ENCODE results near the gene PSME2.
A peak's percentile ranks its signal among the peaks of the same experiment; 100 is the strongest.

The PSME2 gene

GRCh38 chr14:24181371-24182077 is 35.1 kb upstream of the PSME2 start:
- intact Hi-C loops (cut with DNase I), result no loop called here

GRCh38 chr14:24179961-24180796 is 33.8 kb upstream of the PSME2 start:
- peak in 6 of 42 donors; percentile 33 to 72 (median 38) for DNase-seq
- intact Hi-C loops (cut with DNase I), result no loop called here

More at GRCh38 chr14:24181371-24182077, 35.1 kb upstream of the PSME2 start:
- DNase-seq, result no peak

- no peak for DNase-seq
- intact Hi-C loops (cut with DNase I), result no loop called here
Measured at GRCh38 chr14:24179294-24179960, 33.0 kb upstream of the PSME2 start.

- DNase-seq, result no peak
- intact Hi-C loops (cut with DNase I), result no loop called here
Measured at GRCh38 chr14:24178399-24179178, 32.2 kb upstream of the PSME2 start.

- intact Hi-C loops (cut with DNase I), result no loop called here
- DNase-seq, result no peak
Measured at GRCh38 chr14:24177891-24178290, 31.5 kb upstream of the PSME2 start.

- DNase-seq, result no peak
- intact Hi-C loops (cut with DNase I), result no loop called here
Measured at GRCh38 chr14:24177041-24177825, 30.8 kb upstream of the PSME2 start.

GRCh38 chr14:24176599-24176998 is 30.2 kb upstream of the PSME2 start:
- no peak for DNase-seq
- intact Hi-C loops (cut with DNase I), result no loop called here

GRCh38 chr14:24172871-24173281 is 26.5 kb upstream of the PSME2 start:
- peak in 7 of 42 donors; percentile 15 to 46 (median 23) for DNase-seq
- intact Hi-C loops (cut with DNase I), result no loop called here

- intact Hi-C loops (cut with DNase I), result no loop called here
- DNase-seq, result peak in 12 of 42 donors; percentile 21 to 55 (median 37)
Measured at GRCh38 chr14:24172261-24172860, 26.0 kb upstream of the PSME2 start.

GRCh38 chr14:24171422-24172260 is 25.2 kb upstream of the PSME2 start, which contains the start of gene REC8:
Gene REC8, plus strand, starts transcription at chr14:24172080. Its CDS starts 473 bp downstream, at chr14:24172553.
- intact Hi-C loops (cut with DNase I), result no loop called here
- peak; percentile 87 to 99 (median 96) for DNase-seq

- no peak for DNase-seq
- intact Hi-C loops (cut with DNase I), result no loop called here
Measured at GRCh38 chr14:24167469-24168114, 21.2 kb upstream of the PSME2 start.

- intact Hi-C loops (cut with DNase I), result no loop called here
- DNase-seq, result no peak
Measured at GRCh38 chr14:24165785-24166184, 19.4 kb upstream of the PSME2 start.

- intact Hi-C loops (cut with DNase I), result no loop called here
- DNase-seq, result no peak
Measured at GRCh38 chr14:24164518-24164991, 18.1 kb upstream of the PSME2 start.

- intact Hi-C loops (cut with DNase I), result no loop called here
- DNase-seq, result peak in 2 of 42 donors; percentile 26 to 55
Measured at GRCh38 chr14:24162093-24162492, 15.7 kb upstream of the PSME2 start.

- DNase-seq, result peak; percentile 89 to 100 (median 97)
- intact Hi-C loops (cut with DNase I), result no loop called here
Measured at GRCh38 chr14:24160850-24161804, 14.7 kb upstream of the PSME2 start, which contains the start of gene IRF9. Gene IRF9, plus strand, starts transcription at chr14:24161265. Its CDS starts 880 bp downstream, at chr14:24162145.

Measured in head of caudate nucleus (tissue), 42 donors.